Vein endothelial cell (primary cell): Measurements from ENCODE around the gene DNAJB11. TPM values are rescaled to one million over a fixed set of nuclear protein-coding genes. Genes with fewer than 3 reads are reported as not detected.

Source experiments
- small RNA-seq: library from RNA; depleted of rRNA; stranded (forward); fragments of <200 nt; gene quantifications from one replicate; pipeline ENCODE3, GENCODE V24; 2012
- total RNA-seq: library from RNA; depleted of rRNA; stranded (reverse); fragments of >200 nt; gene quantifications from 2 replicates; pipeline ENCODE4 v1.2.3, GENCODE V29; 2012

Gene DNAJB11
- 41.8 and 56.0 TPM in 2 replicates for total RNA-seq

GRCh38 chr3:186570096-186570940, at the start of gene DNAJB11:
TSS of gene DNAJB11 (plus strand) at chr3:186570720. CDS start at chr3:186570898, 178 bp downstream.

DNA sequence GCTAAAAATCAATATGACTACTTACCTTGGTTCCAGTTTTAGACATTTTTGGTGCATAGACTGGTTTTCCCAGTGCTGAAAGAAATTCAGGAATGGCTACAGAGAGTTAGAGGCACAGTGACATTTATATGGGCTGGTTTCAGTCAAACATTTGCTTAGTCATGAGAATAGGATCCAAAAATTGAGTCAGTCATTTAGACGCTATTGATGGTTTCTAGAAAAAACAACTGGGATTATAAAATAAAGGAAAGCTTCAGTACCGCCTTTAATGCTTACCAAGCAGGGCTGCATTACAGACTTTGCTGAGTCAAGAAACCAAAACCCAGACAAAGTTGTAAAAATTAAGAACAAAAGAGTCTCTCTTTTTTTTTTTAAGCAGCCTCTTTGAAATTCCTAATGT, 26.2 kb upstream of the DNAJB11 start, which contains the start of gene CRYGS:
TSS of gene CRYGS (minus strand) at position 100 of the 400 bp plus-strand sequence. CDS start at position 46, 54 bp downstream.

DNA sequence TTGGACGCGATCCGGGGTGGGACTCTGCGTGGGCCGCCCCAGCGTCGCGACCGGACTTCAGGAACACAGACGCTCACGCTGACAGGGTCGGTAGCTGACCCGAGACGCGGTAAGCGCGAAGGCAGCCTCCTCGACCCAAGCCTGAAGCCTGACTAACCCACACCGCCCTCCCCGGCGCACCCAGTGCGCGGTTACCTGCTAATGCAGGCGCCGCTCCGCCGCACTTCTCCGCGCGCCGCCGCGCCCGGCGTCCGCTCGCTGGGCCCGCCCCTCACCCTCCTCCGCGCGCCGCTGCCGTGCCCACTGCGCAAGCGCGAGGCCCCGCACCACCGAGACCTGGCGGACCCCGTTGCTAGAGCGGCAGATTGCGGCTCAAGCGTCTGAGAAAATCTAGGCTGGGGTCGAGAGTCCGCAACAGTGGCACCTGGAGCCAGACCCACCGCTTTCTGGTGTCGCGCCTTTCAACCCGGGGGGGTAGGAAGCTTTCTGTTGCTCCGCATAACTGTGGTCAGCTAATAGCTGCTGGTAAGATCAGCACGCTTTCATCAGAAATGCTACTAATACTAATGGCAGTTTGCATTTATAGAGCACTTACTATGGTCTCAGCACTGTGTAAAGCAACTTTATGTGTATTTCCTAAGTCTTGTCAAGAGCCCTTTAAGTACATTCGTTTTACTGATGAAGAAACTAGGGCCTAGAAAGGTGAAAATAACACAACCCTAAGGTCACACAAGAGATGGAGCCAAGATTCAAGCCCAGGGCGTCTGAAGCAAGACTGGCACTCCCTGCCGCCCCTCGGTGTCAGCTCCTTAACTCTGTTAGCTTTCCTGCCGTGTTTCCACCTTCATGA, 3.2 kb upstream of the DNAJB11 start, which contains the start of gene TBCCD1:
TSS of gene TBCCD1 (minus strand) at position 268 of the 850 bp plus-strand sequence. CDS start 3,010 bp downstream, outside the sequence.

DNA sequence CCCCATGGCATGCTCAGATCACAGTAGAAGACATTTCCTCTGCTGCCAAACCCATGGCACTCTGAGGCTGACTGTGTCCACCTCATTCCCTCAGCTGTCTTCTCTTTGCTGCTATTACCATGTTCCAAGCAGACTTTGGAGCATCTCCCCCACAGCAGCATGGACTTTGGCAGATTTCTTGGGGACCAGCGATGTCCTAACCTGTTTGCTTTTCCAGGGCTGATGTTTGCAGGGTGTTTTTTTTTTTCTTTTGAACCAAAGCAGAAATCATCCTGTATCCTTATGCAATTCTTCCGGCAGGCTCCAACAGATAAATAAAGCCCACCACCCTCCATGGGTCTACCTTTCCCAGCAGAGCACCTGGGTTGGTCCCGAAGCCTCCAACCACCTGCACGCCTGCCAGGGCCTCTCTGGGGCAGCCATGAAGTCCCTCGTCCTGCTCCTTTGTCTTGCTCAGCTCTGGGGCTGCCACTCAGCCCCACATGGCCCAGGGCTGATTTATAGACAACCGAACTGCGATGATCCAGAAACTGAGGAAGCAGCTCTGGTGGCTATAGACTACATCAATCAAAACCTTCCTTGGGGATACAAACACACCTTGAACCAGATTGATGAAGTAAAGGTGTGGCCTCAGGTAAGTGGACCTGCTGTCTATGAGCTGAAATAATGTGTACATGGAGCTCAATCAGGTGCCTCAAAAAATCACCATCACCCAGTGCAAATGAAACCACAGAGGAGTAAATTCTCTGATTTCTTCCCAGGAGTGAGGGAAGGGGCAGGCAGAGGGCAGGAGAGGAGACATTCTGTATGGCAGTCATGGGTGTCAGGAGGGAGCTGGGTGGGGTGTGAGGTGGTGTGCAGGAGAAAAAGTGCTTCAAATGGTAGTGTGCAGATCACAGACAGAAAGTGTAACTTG, 42.5 kb downstream of the DNAJB11 start, which contains the start of gene AHSG:
TSS of gene AHSG (plus strand) at position 340 of the 916 bp plus-strand sequence. CDS start at position 422, 82 bp downstream.

Small RNA genes within 50 kb of the gene (small RNA-seq; reads per million reads assigned to genes)
- gene RF00017, result not detected

Other genes with a start within 250 kb of the DNAJB11 start
- 0.29 and 0.33 TPM in 2 replicates for gene DGKG, start 208.5 kb upstream of the DNAJB11 start, total RNA-seq
- 1.3 TPM in 2 replicates for gene CRYGS, start 26.3 kb upstream of the DNAJB11 start, total RNA-seq
- 16.3 and 23.8 TPM in 2 replicates for gene TBCCD1, start 3.4 kb upstream of the DNAJB11 start, total RNA-seq
- not detected in 2 replicates for gene AHSG, start 42.3 kb downstream of the DNAJB11 start, total RNA-seq
- gene FETUB, start 69.7 kb downstream of the DNAJB11 start, total RNA-seq, result not detected in 2 replicates
- gene HRG, start 95.3 kb downstream of the DNAJB11 start, total RNA-seq, result not detected in 2 replicates
- not detected in 2 replicates for gene KNG1, start 146.6 kb downstream of the DNAJB11 start, total RNA-seq
- 383 and 453 TPM in 2 replicates for gene EIF4A2, start 212.9 kb downstream of the DNAJB11 start, total RNA-seq
- 13.4 and 22.9 TPM in 2 replicates for gene RFC4, start 235.8 kb downstream of the DNAJB11 start, total RNA-seq